OCI-LY7 (cell line): ENCODE data around the gene SI. TPM values are rescaled to one million over a fixed set of nuclear protein-coding genes. Genes with fewer than 3 reads are reported as not detected.

Experiments
- BruUV-seq: library from RNA; stranded (reverse); fragments of 400-500 nt; replicated peaks from 2 replicates; lab custom pipeline; 2021; lab: Mats Ljungman, UMichigan
- CTCF ChIA-PET: fragments of 300-600 bp; sonication (Branson Sonifier 250); formaldehyde crosslinking; loops from one replicate; lab custom pipeline; 2022; ENCODE audit warnings: antibody characterized with exemption; ENCODE audit not compliant: unreplicated experiment; lab: Charles Lee
- POLR2A ChIA-PET: fragments of 300-600 bp; sonication (Branson Sonifier 250); formaldehyde crosslinking; loops from one replicate; lab custom pipeline; 2022; ENCODE audit warnings: antibody characterized with exemption; lab: Charles Lee
- DNase-seq: peaks from one replicate; pipeline ENCODE4 v3.0.0-alpha.2; 2015; ENCODE audit warnings: low spot score
- H2AFZ ChIP-seq: fragments of 200-600 bp; sonication (generic), shearing (Covaris generic); 2 replicates; pipeline ENCODE4 v1.6.1; 2014; ENCODE audit warnings: mild to moderate bottlenecking, antibody characterized with exemption, low read length, moderate library complexity
- H3K27ac ChIP-seq: fragments of 200-600 bp; sonication (generic); 2 replicates; pipeline ENCODE4 v1.5.1; 2014; ENCODE audit warnings: mixed run types, low read depth, mild to moderate bottlenecking, moderate library complexity, low read length, inconsistent platforms; ENCODE audit not compliant: poor library complexity, severe bottlenecking
- H3K36me3 ChIP-seq: fragments of 200-600 bp; sonication (generic); 2 replicates; pipeline ENCODE4 v1.6.1; 2014; ENCODE audit warnings: mild to moderate bottlenecking, antibody characterized with exemption, low read length, moderate library complexity, mixed read lengths; ENCODE audit not compliant: insufficient read depth
- H3K4me1 ChIP-seq: fragments of 200-600 bp; sonication (generic); 2 replicates; pipeline ENCODE4 v1.5.1; 2014; ENCODE audit warnings: mild to moderate bottlenecking, low read length; ENCODE audit not compliant: insufficient read depth, poor library complexity, severe bottlenecking
- H3K4me2 ChIP-seq: fragments of 200-600 bp; sonication (generic); 2 replicates; pipeline ENCODE4 v1.6.1; 2014; ENCODE audit warnings: mild to moderate bottlenecking, low read length
- H3K4me3 ChIP-seq: fragments of 200-600 bp; sonication (generic); 2 replicates; pipeline ENCODE4 v1.5.1; 2014; ENCODE audit warnings: mild to moderate bottlenecking, low read depth, low read length; ENCODE audit not compliant: poor library complexity, severe bottlenecking
- H3K79me2 ChIP-seq: fragments of 200-600 bp; sonication (generic); 2 replicates; pipeline ENCODE4 v1.6.1; 2016; ENCODE audit warnings: low read depth, mild to moderate bottlenecking, low read length, moderate library complexity, mixed read lengths; ENCODE audit not compliant: insufficient read depth
- H3K9me2 ChIP-seq: fragments of 200-600 bp; sonication (generic); 2 replicates; pipeline ENCODE4 v1.6.1; 2016; ENCODE audit warnings: mild to moderate bottlenecking, low read length, mixed read lengths; ENCODE audit not compliant: insufficient read depth
- H3K9me3 ChIP-seq: fragments of 200-600 bp; sonication (generic); 2 replicates; pipeline ENCODE4 v1.6.1; 2014; ENCODE audit warnings: mild to moderate bottlenecking, mixed run types, low read length, mixed read lengths
- H4K20me1 ChIP-seq: fragments of 200-600 bp; sonication (generic); 2 replicates; pipeline ENCODE4 v1.6.1; 2014; ENCODE audit warnings: mild to moderate bottlenecking, antibody characterized with exemption, low read length, moderate library complexity, mixed read lengths; ENCODE audit not compliant: insufficient read depth
- CTCF ChIP-seq: fragments of 200-600 bp; sonication (generic); conservative IDR thresholded peaks from 2 replicates; pipeline ENCODE4 v1.5.1; 2014; ENCODE audit warnings: mild to moderate bottlenecking, antibody characterized with exemption, low read length, moderate library complexity, mixed read lengths
- EZH2phosphoT487 ChIP-seq: fragments of 200-600 bp; sonication (generic); IDR thresholded peaks from 2 replicates; pipeline ENCODE4 v1.6.1; 2018; ENCODE audit warnings: low read depth, borderline replicate concordance, mild to moderate bottlenecking, mixed run types, antibody characterized with exemption, low read length, moderate library complexity, mixed read lengths
- intact Hi-C: fragments of 100-400 bp; cut with micrococcal nuclease; formaldehyde crosslinking; loops from one replicate; pipeline ENCODE4 v1.10.0; 2022; ENCODE audit not compliant: unreplicated experiment
- total RNA-seq, 2 experiments: library from RNA; depleted of rRNA in 1 of 2; stranded (reverse); fragments of >200 nt in 1 of 2; shearing (Covaris generic) in 1 of 2; gene quantifications; 2 replicates each; pipeline ENCODE4 v1.2.3, GENCODE V29; 2014 to 2022

SI gene
- total RNA-seq, 2 experiments from 2014 or later, result not detected

DNA sequence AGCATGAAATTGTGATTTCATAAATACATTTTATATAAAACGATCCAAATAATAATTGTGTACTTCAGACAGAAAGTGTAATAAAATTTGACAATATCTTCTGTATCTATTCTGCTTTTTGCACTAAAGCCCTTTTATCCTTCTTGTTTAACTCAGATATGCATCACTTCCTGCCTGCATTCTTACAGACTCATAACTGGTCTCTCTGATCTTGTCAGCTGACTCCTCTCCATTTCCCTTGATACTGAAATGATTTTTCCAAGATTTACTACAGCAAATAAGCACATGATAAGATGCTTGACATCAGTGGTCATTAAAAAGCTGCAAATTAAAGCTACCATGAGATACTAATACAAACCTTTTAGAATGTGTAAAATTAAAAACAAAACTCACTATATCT lies 25.3 kb upstream of the SI start:
- ChIA-PET POLR2A (interaction anchor here (0.6 kb wide), 1 partner anchor 123 kb away, joined by 3 read pairs; no protein-coding TSS in a partner anchor), CTCF (no interaction called here)
- Histone ChIP-seq H3K4me1 (no peaks in the 10 kb centered on the region), H3K79me2 (no peaks in the 10 kb centered on the region), H4K20me1 (no peaks in the 10 kb centered on the region), H3K36me3 (no peaks in the 10 kb centered on the region), H3K9me3 (no peaks in the 10 kb centered on the region), H3K4me3 (no peak overlapping the region), H3K4me2 (no peak overlapping the region), H3K27ac (no peak overlapping the region), H3K9me2 (no peaks in the 10 kb centered on the region), H2AFZ (no peak overlapping the region)
- no peak for DNase-seq
- no TSS peak for BruUV-seq
- intact Hi-C loops, result no loop called here
- TF ChIP-seq EZH2phosphoT487 (no peak), CTCF (no peak)

GRCh38 chr3:165082650-165083049 lies 4.4 kb upstream of the SI start:
- Histone ChIP-seq H3K27ac (no peak overlapping the region), H2AFZ (no peak overlapping the region), H3K4me3 (no peak overlapping the region), H3K9me2 (no peaks in the 10 kb centered on the region), H3K9me3 (0 out of 2 replicates have a peak, but pooled peaks cover 5% of the 10 kb centered on the region), H4K20me1 (no peaks in the 10 kb centered on the region), H3K4me2 (no peak overlapping the region), H3K79me2 (no peaks in the 10 kb centered on the region), H3K36me3 (no peaks in the 10 kb centered on the region), H3K4me1 (no peaks in the 10 kb centered on the region)
- intact Hi-C loops, result no loop called here
- TF ChIP-seq CTCF, result no peak
- no peak for TF ChIP-seq EZH2phosphoT487
- no peak for DNase-seq
- ChIA-PET CTCF (no interaction called here), POLR2A (interaction anchor here (0.8 kb wide), 1 partner anchor 10 kb away, joined by 3 read pairs; no protein-coding TSS in a partner anchor)
- BruUV-seq, result no TSS peak

- Histone ChIP-seq H3K27ac (no peak overlapping the region), H4K20me1 (no peaks in the 10 kb centered on the region), H3K9me3 (0 out of 2 replicates have a peak, but pooled peaks cover 5% of the 10 kb centered on the region), H3K4me2 (no peak overlapping the region), H2AFZ (no peak overlapping the region), H3K4me1 (no peaks in the 10 kb centered on the region), H3K9me2 (no peaks in the 10 kb centered on the region), H3K79me2 (no peaks in the 10 kb centered on the region), H3K36me3 (no peaks in the 10 kb centered on the region), H3K4me3 (no peak overlapping the region)
- intact Hi-C loops, result no loop called here
- no peak for DNase-seq
- ChIA-PET POLR2A (no interaction called here), CTCF (no interaction called here)
- no TSS peak for BruUV-seq
- TF ChIP-seq CTCF (no peak), EZH2phosphoT487 (no peak)
Observed at GRCh38 chr3:165081183-165081582, 2.9 kb upstream of the SI start.
